SKM-1 treated with dmso at 0.1 percent for 144 hours (cell line): ENCODE measurements around the gene TTL.
"Not testable (repeated sequence)": the region's sequence is repeated elsewhere in the genome, so short reads cannot be mapped to it uniquely, and the experiment has no call there.

Experiments used
- DNase-seq: peaks from one replicate; lab custom pipeline; 2025; ENCODE audit not compliant: unreplicated experiment; lab: John Stamatoyannopoulos, UW

Gene TTL

GRCh38 chr2:112481528-112482233, at the start of gene TTL:
TSS of gene TTL (plus strand) at chr2:112482156. CDS start at chr2:112482345, 189 bp downstream.
- DNase-seq, result peak; percentile 57

- not testable (repeated sequence) for DNase-seq
Observed at GRCh38 chr2:112432390-112432734, 49.6 kb upstream of the TTL start.

GRCh38 chr2:112432735-112433479, 49.0 kb upstream of the TTL start:
- DNase-seq, result not testable (repeated sequence)

- not testable (repeated sequence) for DNase-seq
Observed at GRCh38 chr2:112433480-112433879, 48.5 kb upstream of the TTL start, which contains the start of gene RGPD8. TSS of gene RGPD8 (minus strand) at chr2:112433645. CDS start at chr2:112433453, 192 bp downstream.

GRCh38 chr2:112433932-112434730, 47.8 kb upstream of the TTL start:
- DNase-seq, result no peak

- DNase-seq, result not testable (repeated sequence)
Observed at GRCh38 chr2:112434890-112435715, 46.9 kb upstream of the TTL start.

- not testable (repeated sequence) for DNase-seq
Observed at GRCh38 chr2:112435716-112436431, 46.1 kb upstream of the TTL start.

GRCh38 chr2:112436993-112437392, 45.0 kb upstream of the TTL start:
- not testable (repeated sequence) for DNase-seq

- not testable (repeated sequence) for DNase-seq
Observed at GRCh38 chr2:112437405-112437831, 44.5 kb upstream of the TTL start.

- not testable (repeated sequence) for DNase-seq
Observed at GRCh38 chr2:112438603-112439261, 43.2 kb upstream of the TTL start.

- not testable (repeated sequence) for DNase-seq
Observed at GRCh38 chr2:112444256-112444655, 37.7 kb upstream of the TTL start.

GRCh38 chr2:112449854-112450253, 32.1 kb upstream of the TTL start:
- DNase-seq, result no peak

- DNase-seq, result no peak
Observed at GRCh38 chr2:112451317-112451716, 30.6 kb upstream of the TTL start.

GRCh38 chr2:112454586-112454985, 27.4 kb upstream of the TTL start:
- DNase-seq, result no peak

- DNase-seq, result no peak
Observed at GRCh38 chr2:112459372-112459771, 22.6 kb upstream of the TTL start.

GRCh38 chr2:112462178-112462577, 19.8 kb upstream of the TTL start:
- no peak for DNase-seq

- no peak for DNase-seq
Observed at GRCh38 chr2:112463256-112463655, 18.7 kb upstream of the TTL start.

GRCh38 chr2:112465382-112465781, 16.6 kb upstream of the TTL start:
- peak; percentile 26 for DNase-seq

GRCh38 chr2:112472547-112473263, 9.3 kb upstream of the TTL start:
- no peak for DNase-seq
